HepG2 (cell line): ENCODE results near the gene METAP1D. TPM values are rescaled to one million over a fixed set of nuclear protein-coding genes. Genes with fewer than 3 reads are reported as not detected.

Source experiments
- AGO1 ChIP-seq: fragments of 200-400 bp; formaldehyde crosslinking; IDR thresholded peaks from 2 replicates; pipeline ENCODE4 v1.6.1; 2017; ENCODE audit warnings: mild to moderate bottlenecking, low read depth, low read length, moderate library complexity; ENCODE audit not compliant: poor library complexity, severe bottlenecking
- ARNT2 ChIP-seq: sonication (generic); formaldehyde crosslinking; IDR thresholded peaks from 2 replicates; pipeline ENCODE4 v1.8.0; 2022; ENCODE audit warnings: mild to moderate bottlenecking, low read depth, missing genetic modification reagents, moderate library complexity
- CAMTA2 ChIP-seq: sonication (generic); formaldehyde crosslinking; IDR thresholded peaks from 2 replicates; pipeline ENCODE4 v1.4.0; 2020; ENCODE audit warnings: mild to moderate bottlenecking, missing genetic modification reagents, borderline replicate concordance
- GATAD2A ChIP-seq: IDR thresholded peaks from 2 replicates; pipeline ENCODE4 v1.6.1; 2016
- KLF11 ChIP-seq: IDR thresholded peaks from 2 replicates; pipeline ENCODE4 v1.6.1; 2016; ENCODE audit warnings: missing compliant biosample characterization
- NBN ChIP-seq: fragments of 450-650 bp; conservative IDR thresholded peaks from 2 replicates; pipeline ENCODE4 v1.6.1; 2017
- REL ChIP-seq: sonication (generic); formaldehyde crosslinking; conservative IDR thresholded peaks from 2 replicates; pipeline ENCODE4 v1.8.0; 2022; ENCODE audit warnings: mild to moderate bottlenecking, missing genetic modification reagents, moderate library complexity
- REPIN1 ChIP-seq: sonication (generic); formaldehyde crosslinking; IDR thresholded peaks from 2 replicates; pipeline ENCODE4 v1.8.0; 2022; ENCODE audit warnings: missing genetic modification reagents, low read depth, mild to moderate bottlenecking, borderline replicate concordance
- RFX3 ChIP-seq: IDR thresholded peaks from 2 replicates; pipeline ENCODE4 v1.6.1; 2016; ENCODE audit warnings: missing biosample characterization, missing genetic modification reagents
- RFX5 ChIP-seq: IDR thresholded peaks from 2 replicates; pipeline ENCODE4 v1.6.1; 2011; ENCODE audit warnings: low read depth, low read length, improper control_type of control experiment
- SIN3B ChIP-seq: fragments of 150-350 bp; IDR thresholded peaks from 2 replicates; pipeline ENCODE4 v1.6.1; 2014; ENCODE audit warnings: low read length
- TAF1 ChIP-seq: sonication (generic); formaldehyde crosslinking; IDR thresholded peaks from 2 replicates; pipeline ENCODE4 v1.4.0; 2020; ENCODE audit warnings: missing genetic modification reagents
- TBX3 ChIP-seq: fragments of 450-650 bp; IDR thresholded peaks from 2 replicates; pipeline ENCODE4 v1.6.1; 2017; ENCODE audit warnings: antibody characterized with exemption, mild to moderate bottlenecking, inconsistent platforms, borderline replicate concordance
- ZFP36L2 ChIP-seq: sonication (generic); formaldehyde crosslinking; IDR thresholded peaks from 2 replicates; pipeline ENCODE4 v1.4.0; 2020; ENCODE audit warnings: missing genetic modification reagents
- ZNF263 ChIP-seq: sonication (generic); formaldehyde crosslinking; IDR thresholded peaks from 2 replicates; pipeline ENCODE4 v1.4.0; 2020; ENCODE audit warnings: missing genetic modification reagents
- ZNF484 ChIP-seq: sonication (generic); formaldehyde crosslinking; IDR thresholded peaks from 2 replicates; pipeline ENCODE4 v1.5.1; 2020; ENCODE audit warnings: mild to moderate bottlenecking, low read depth, missing genetic modification reagents, borderline replicate concordance
- ZNF546 ChIP-seq: sonication (generic); formaldehyde crosslinking; conservative IDR thresholded peaks from 2 replicates; pipeline ENCODE4 v1.8.1; 2023; ENCODE audit warnings: mild to moderate bottlenecking, missing genetic modification reagents
- ZNF577 ChIP-seq: sonication (generic); formaldehyde crosslinking; IDR thresholded peaks from 2 replicates; pipeline ENCODE4 v1.4.0; 2020; ENCODE audit warnings: mild to moderate bottlenecking, low read depth, missing genetic modification reagents, borderline replicate concordance
- ZNF777 ChIP-seq: sonication (generic); formaldehyde crosslinking; IDR thresholded peaks from 2 replicates; pipeline ENCODE4 v1.4.0; 2020; ENCODE audit warnings: missing genetic modification reagents
- ZNF781 ChIP-seq: sonication (generic); formaldehyde crosslinking; IDR thresholded peaks from 2 replicates; pipeline ENCODE4 v1.5.1; 2020; ENCODE audit warnings: borderline replicate concordance, mild to moderate bottlenecking, missing genetic modification reagents; ENCODE audit errors: not compliant biosample characterization
- polyA plus RNA-seq, 8 experiments: library from polyadenylated mRNA; depleted of rRNA in 3 of 8; stranded (reverse) in 7 of 8; unstranded in 1 of 8; fragments of >200 nt; fragmentation: Illumina TruSeq in 4 of 8; extraction: Trizol in 4 of 8; gene quantifications; 2 replicates each; pipeline versions ENCODE4 v1.2.1 to v1.2.3, GENCODE V29; 2011 to 2016; ENCODE audit warnings: low read depth in 4 of 8, missing spikeins in 1 of 8, mixed read lengths in 1 of 8; ENCODE audit not compliant: insufficient read depth in 1 of 8
- total RNA-seq, 5 experiments: library from RNA; depleted of rRNA; stranded (reverse); fragments of >200 nt; fragmentation: Illumina TruSeq; extraction: Trizol; gene quantifications; 2 replicates each; pipeline ENCODE4 v1.2.3, GENCODE V29; 2016; ENCODE audit warnings: low read depth in 1 of 5
- TF ChIP-seq, protein P1 (sequence below): IDR thresholded peaks from 2 replicates; pipeline ENCODE4 v1.6.1; 2012; ENCODE audit warnings: inconsistent platforms
- TF ChIP-seq, protein P2 (sequence below): IDR thresholded peaks from 2 replicates; pipeline ENCODE4 v1.6.1; 2016; ENCODE audit warnings: low read depth, control low read depth
- TF ChIP-seq, protein P3 (sequence below): IDR thresholded peaks from 2 replicates; pipeline ENCODE4 v1.6.1; 2018; ENCODE audit warnings: missing genetic modification reagents
- TF ChIP-seq, protein P4 (sequence below): sonication (generic); formaldehyde crosslinking; IDR thresholded peaks from 2 replicates; pipeline ENCODE4 v1.5.1; 2020; ENCODE audit warnings: missing genetic modification reagents, mild to moderate bottlenecking, borderline replicate concordance

Gene METAP1D
- total and polyA plus RNA-seq, 2 of the 13 experiments (the other 11 are each of a cell fraction or from before 2014, with no cell fraction given) = 14.7 to 21.6 TPM

DNA sequence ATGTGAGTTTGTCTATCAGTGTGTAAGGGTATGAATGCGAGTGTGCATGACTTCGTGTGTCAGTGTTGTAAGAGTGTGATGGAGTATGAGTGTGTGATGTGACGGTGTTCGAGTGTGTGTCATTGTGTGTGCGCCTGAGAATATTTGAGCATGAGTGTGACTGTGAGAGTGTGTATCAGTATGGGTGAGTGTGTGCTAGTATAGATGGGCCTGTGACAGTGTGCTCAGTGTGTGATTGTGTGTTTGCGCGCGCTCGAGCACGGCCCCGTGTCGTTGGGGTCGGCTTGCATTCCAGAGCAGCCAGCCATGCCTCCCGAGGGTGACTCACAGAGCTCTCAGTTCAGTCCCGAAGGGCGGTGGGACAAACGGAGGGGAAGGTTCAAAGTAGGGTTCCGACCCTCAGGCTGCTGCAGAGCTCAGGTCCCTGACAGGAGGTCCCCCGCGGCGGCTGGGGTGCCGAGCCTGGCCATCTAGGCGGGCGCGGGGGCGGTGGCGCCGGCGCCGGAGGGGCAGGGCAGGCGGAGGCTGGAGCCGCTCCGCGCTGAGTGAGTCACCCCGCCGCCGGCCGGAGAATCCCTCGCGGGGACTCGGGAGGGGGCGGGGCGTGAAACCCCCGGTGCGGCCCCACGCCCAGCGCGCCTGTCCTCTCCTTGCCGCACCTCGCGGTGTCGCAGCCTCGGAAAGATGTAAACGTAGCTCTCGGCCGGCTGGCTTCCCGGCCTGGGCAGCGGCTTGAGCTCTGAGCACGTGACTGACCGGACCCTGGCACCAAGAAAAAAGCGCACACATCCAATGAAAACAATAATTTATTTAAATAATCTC, 99.1 kb downstream of the METAP1D start (continued):
- no peak for TF ChIP-seq ZNF484 (CRISPR knock-in tag)
- TF ChIP-seq RFX3 (CRISPR knock-in tag) = no peak
- no peak for TF ChIP-seq CAMTA2 (CRISPR knock-in tag)
- TF ChIP-seq, protein P1, sequence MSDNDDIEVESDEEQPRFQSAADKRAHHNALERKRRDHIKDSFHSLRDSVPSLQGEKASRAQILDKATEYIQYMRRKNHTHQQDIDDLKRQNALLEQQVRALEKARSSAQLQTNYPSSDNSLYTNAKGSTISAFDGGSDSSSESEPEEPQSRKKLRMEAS = peak; percentile 64
- TF ChIP-seq, protein P2, sequence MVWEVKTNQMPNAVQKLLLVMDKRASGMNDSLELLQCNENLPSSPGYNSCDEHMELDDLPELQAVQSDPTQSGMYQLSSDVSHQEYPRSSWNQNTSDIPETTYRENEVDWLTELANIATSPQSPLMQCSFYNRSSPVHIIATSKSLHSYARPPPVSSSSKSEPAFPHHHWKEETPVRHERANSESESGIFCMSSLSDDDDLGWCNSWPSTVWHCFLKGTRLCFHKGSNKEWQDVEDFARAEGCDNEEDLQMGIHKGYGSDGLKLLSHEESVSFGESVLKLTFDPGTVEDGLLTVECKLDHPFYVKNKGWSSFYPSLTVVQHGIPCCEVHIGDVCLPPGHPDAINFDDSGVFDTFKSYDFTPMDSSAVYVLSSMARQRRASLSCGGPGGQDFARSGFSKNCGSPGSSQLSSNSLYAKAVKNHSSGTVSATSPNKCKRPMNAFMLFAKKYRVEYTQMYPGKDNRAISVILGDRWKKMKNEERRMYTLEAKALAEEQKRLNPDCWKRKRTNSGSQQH (CRISPR knock-in tag) = no peak
- peak; percentile 78; the same call in 1 of the 2 replicates for TF ChIP-seq NBN
- no peak for TF ChIP-seq ZNF577 (CRISPR knock-in tag)
- TF ChIP-seq ARNT2 = no peak
- no peak for TF ChIP-seq KLF11 (CRISPR knock-in tag)
- TF ChIP-seq REPIN1 (CRISPR knock-in tag) = 0 out of 2 replicates have a peak, but pooled peaks have one; percentile 31
- TF ChIP-seq ZFP36L2 (CRISPR knock-in tag) = no peak
- TF ChIP-seq ZNF777 (CRISPR knock-in tag) = peak; percentile 85
- TF ChIP-seq SIN3B = no peak
- TF ChIP-seq RFX5 = no peak
- TF ChIP-seq, protein P3, sequence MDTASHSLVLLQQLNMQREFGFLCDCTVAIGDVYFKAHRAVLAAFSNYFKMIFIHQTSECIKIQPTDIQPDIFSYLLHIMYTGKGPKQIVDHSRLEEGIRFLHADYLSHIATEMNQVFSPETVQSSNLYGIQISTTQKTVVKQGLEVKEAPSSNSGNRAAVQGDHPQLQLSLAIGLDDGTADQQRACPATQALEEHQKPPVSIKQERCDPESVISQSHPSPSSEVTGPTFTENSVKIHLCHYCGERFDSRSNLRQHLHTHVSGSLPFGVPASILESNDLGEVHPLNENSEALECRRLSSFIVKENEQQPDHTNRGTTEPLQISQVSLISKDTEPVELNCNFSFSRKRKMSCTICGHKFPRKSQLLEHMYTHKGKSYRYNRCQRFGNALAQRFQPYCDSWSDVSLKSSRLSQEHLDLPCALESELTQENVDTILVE (CRISPR knock-in tag) = peak; percentile 24; the same call in 1 of the 2 replicates
- no peak for TF ChIP-seq TAF1 (CRISPR knock-in tag)
- TF ChIP-seq REL (CRISPR knock-in tag) = no peak
- TF ChIP-seq, protein P4, sequence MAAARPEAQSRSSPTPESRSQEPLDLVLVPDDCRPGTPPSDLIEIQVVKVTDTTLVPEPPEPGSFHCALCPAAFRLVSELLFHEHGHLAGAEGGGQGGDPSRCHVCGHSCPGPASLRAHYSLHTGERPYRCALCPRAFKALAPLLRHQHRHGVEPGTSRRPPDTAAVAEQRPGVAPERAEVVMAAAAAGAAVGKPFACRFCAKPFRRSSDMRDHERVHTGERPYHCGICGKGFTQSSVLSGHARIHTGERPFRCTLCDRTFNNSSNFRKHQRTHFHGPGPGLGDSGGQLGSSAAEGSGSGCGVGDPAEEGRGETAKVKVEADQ (CRISPR knock-in tag) = no peak
- TF ChIP-seq AGO1 = peak; percentile 62
- TF ChIP-seq GATAD2A = peak; percentile 67
- peak; percentile 57; the same call in 1 of the 2 replicates for TF ChIP-seq ZNF263 (CRISPR knock-in tag)
- TF ChIP-seq TBX3 = no peak
- no peak for TF ChIP-seq ZNF781 (CRISPR knock-in tag)
- TF ChIP-seq ZNF546 = no peak
